HEK293 (cell line): ENCODE measurements around the gene EPB41L2.

Source experiments
- CTCF ChIA-PET: fragments of 350-600 bp; formaldehyde crosslinking; extraction: SDS; loops from one replicate; lab custom pipeline; 2021; ENCODE audit warnings: antibody characterized with exemption; lab: Yijun Ruan, JAX
- POLR2A ChIA-PET: fragments of 300-600 bp; formaldehyde crosslinking; extraction: SDS; loops from one replicate; lab custom pipeline; 2020; ENCODE audit warnings: antibody characterized with exemption, inconsistent platforms; lab: Yijun Ruan, JAX
- H3K27ac ChIP-seq: fragments of 200-500 bp; sonication (Bioruptor generic); 2 replicates; pipeline ENCODE4 v1.5.1; 2014; ENCODE audit warnings: low read depth, low read length, control low read depth, inconsistent platforms; ENCODE audit errors: extremely low read depth
- H3K36me3 ChIP-seq, 2 experiments: fragments of 200-500 bp in 1 of 2; sonication (Bioruptor generic) in 1 of 2; 1 replicate in 1 of 2; 2 replicates in 1 of 2; pipeline ENCODE4 v1.5.1; 2014 to 2017; ENCODE audit warnings: inconsistent platforms in 2 of 2, low read length in 2 of 2; ENCODE audit not compliant: control insufficient read depth in 2 of 2, insufficient read depth in 1 of 2
- H3K4me1 ChIP-seq: fragments of 200-500 bp; sonication (Bioruptor generic); 2 replicates; pipeline ENCODE4 v1.5.1; 2014; ENCODE audit warnings: mild to moderate bottlenecking, low read length, inconsistent platforms; ENCODE audit not compliant: control insufficient read depth, insufficient read depth
- H3K4me3 ChIP-seq: 2 replicates; pipeline ENCODE4 v1.5.1; 2011; ENCODE audit warnings: low read depth, mild to moderate bottlenecking, control low read depth, low read length, moderate library complexity
- H3K9me3 ChIP-seq: fragments of 200-500 bp; sonication (Bioruptor generic); 2 replicates; pipeline ENCODE4 v1.5.1; 2014; ENCODE audit warnings: low read depth, low read length, inconsistent platforms; ENCODE audit not compliant: control insufficient read depth, insufficient read depth
- FEZF1 ChIP-seq: fragments of 450-650 bp; formaldehyde crosslinking; IDR thresholded peaks from 2 replicates; pipeline ENCODE4 v1.5.1; 2016; ENCODE audit warnings: missing biosample characterization, missing genetic modification characterization
- GLI2 ChIP-seq: fragments of 450-650 bp; formaldehyde crosslinking; IDR thresholded peaks from 2 replicates; pipeline ENCODE4; 2017; ENCODE audit warnings: missing biosample characterization, missing genetic modification characterization, low read depth, borderline replicate concordance
- GLI4 ChIP-seq: fragments of 450-650 bp; formaldehyde crosslinking; IDR thresholded peaks from 2 replicates; pipeline ENCODE4 v1.5.1; 2016; ENCODE audit warnings: missing biosample characterization, missing genetic modification characterization
- HOXC10 ChIP-seq: sonication (generic); formaldehyde crosslinking; IDR thresholded peaks from 2 replicates; pipeline ENCODE4 v1.8.1; 2023; ENCODE audit warnings: mild to moderate bottlenecking, missing genetic modification reagents
- SCRT2 ChIP-seq: fragments of 450-650 bp; formaldehyde crosslinking; IDR thresholded peaks from 2 replicates; pipeline ENCODE4 v1.5.1; 2016; ENCODE audit warnings: missing biosample characterization, missing genetic modification characterization
- SETDB1 ChIP-seq: IDR thresholded peaks from one replicate; pipeline ENCODE4 v1.6.1; 2017; ENCODE audit warnings: mild to moderate bottlenecking, low read length, moderate library complexity, mixed read lengths; ENCODE audit not compliant: insufficient read length
- ZBTB1 ChIP-seq: fragments of 450-650 bp; formaldehyde crosslinking; IDR thresholded peaks from 2 replicates; pipeline ENCODE4 v1.5.1; 2016; ENCODE audit warnings: missing biosample characterization, missing genetic modification characterization
- ZBTB10 ChIP-seq: fragments of 450-650 bp; formaldehyde crosslinking; IDR thresholded peaks from 2 replicates; pipeline ENCODE4 v1.5.1; 2016; ENCODE audit warnings: missing biosample characterization, missing genetic modification characterization
- ZEB2 ChIP-seq: fragments of 450-650 bp; formaldehyde crosslinking; IDR thresholded peaks from 2 replicates; pipeline ENCODE4 v1.5.1; 2016; ENCODE audit warnings: missing biosample characterization, missing genetic modification characterization
- ZNF132 ChIP-seq: fragments of 450-650 bp; formaldehyde crosslinking; IDR thresholded peaks from 2 replicates; pipeline ENCODE4 v1.5.1; 2017; ENCODE audit warnings: missing biosample characterization, missing genetic modification characterization, borderline replicate concordance
- ZNF157 ChIP-seq: fragments of 450-650 bp; formaldehyde crosslinking; IDR thresholded peaks from 2 replicates; pipeline ENCODE4 v1.5.1; 2016; ENCODE audit warnings: missing biosample characterization, missing genetic modification characterization
- ZNF239 ChIP-seq: fragments of 450-650 bp; formaldehyde crosslinking; IDR thresholded peaks from 2 replicates; pipeline ENCODE4 v1.5.1; 2016; ENCODE audit warnings: missing biosample characterization, missing genetic modification characterization
- ZNF391 ChIP-seq: fragments of 450-650 bp; formaldehyde crosslinking; IDR thresholded peaks from 2 replicates; pipeline ENCODE4 v1.5.1; 2016; ENCODE audit warnings: low read depth, missing biosample characterization, missing genetic modification characterization, borderline replicate concordance
- ZNF404 ChIP-seq: fragments of 450-650 bp; formaldehyde crosslinking; IDR thresholded peaks from 2 replicates; pipeline ENCODE4 v1.5.1; 2017; ENCODE audit warnings: missing biosample characterization, missing genetic modification characterization
- ZNF449 ChIP-seq: fragments of 450-650 bp; formaldehyde crosslinking; IDR thresholded peaks from 2 replicates; pipeline ENCODE4 v1.5.1; 2017; ENCODE audit warnings: missing biosample characterization, mild to moderate bottlenecking, missing genetic modification characterization, moderate library complexity
- ZNF561 ChIP-seq: fragments of 450-650 bp; IDR thresholded peaks from 2 replicates; pipeline ENCODE4 v1.5.1; 2018; ENCODE audit warnings: missing biosample characterization, missing genetic modification characterization, borderline replicate concordance
- ZNF610 ChIP-seq: fragments of 450-650 bp; formaldehyde crosslinking; IDR thresholded peaks from 2 replicates; pipeline ENCODE4 v1.5.1; 2016; ENCODE audit warnings: missing biosample characterization, missing genetic modification characterization, borderline replicate concordance
- ZNF623 ChIP-seq: fragments of 450-650 bp; formaldehyde crosslinking; IDR thresholded peaks from 2 replicates; pipeline ENCODE4 v1.5.1; 2016; ENCODE audit warnings: missing biosample characterization, missing genetic modification characterization
- ZNF629 ChIP-seq: fragments of 450-650 bp; formaldehyde crosslinking; IDR thresholded peaks from 2 replicates; pipeline ENCODE4 v1.5.1; 2017; ENCODE audit warnings: missing biosample characterization, missing genetic modification characterization
- ZNF664 ChIP-seq: fragments of 450-650 bp; formaldehyde crosslinking; IDR thresholded peaks from 2 replicates; pipeline ENCODE4 v1.5.1; 2016; ENCODE audit warnings: missing biosample characterization, missing genetic modification characterization
- ZNF830 ChIP-seq: fragments of 450-650 bp; IDR thresholded peaks from 2 replicates; pipeline ENCODE4 v1.5.0; 2018; ENCODE audit warnings: missing biosample characterization, missing genetic modification characterization, low read depth, mild to moderate bottlenecking, moderate library complexity
- ZXDB ChIP-seq: fragments of 450-650 bp; formaldehyde crosslinking; IDR thresholded peaks from 2 replicates; pipeline ENCODE4 v1.5.1; 2016; ENCODE audit warnings: missing biosample characterization, missing genetic modification characterization
- TF ChIP-seq, protein P1 (sequence below): fragments of 450-650 bp; formaldehyde crosslinking; IDR thresholded peaks from 2 replicates; pipeline ENCODE4 v1.5.1; 2016; ENCODE audit warnings: missing biosample characterization, missing genetic modification characterization, borderline replicate concordance

The EPB41L2 gene

DNA sequence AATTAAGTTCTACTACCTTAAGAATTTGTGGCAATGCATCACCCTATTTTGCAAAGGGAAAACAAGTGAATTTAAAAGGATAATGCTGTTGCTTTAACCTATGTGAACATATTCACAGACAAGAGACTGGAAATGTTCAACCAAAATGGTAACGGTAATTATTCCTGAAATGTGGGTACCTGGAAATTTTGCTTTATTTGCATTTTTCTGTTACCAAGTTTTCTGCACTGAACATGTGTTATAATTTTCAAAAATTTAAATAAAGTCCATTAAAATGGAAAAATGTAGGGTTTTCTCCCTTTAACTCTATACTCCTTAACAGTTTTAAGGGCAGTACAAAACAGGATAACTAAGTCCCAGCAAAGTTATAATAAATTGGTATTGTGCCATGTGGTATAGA, 66.4 kb downstream of the EPB41L2 start (continued):
- no peak for TF ChIP-seq GLI2 (tag by site-specific recombination)

GRCh38 chr6:130995783-130996447, 67.1 kb downstream of the EPB41L2 start:
- Histone ChIP-seq H3K4me1 (peaks cover 37% of the 10 kb centered on the region), H3K9me3 (no peaks in the 10 kb centered on the region), H3K4me3 (no peak overlapping the region), H3K36me3 (no peaks in the 10 kb centered on the region), H3K27ac (no peak overlapping the region; the same call in 1 of the 2 replicates)
- CTCF ChIA-PET: interaction anchor here (0.6 kb wide), 2 partner anchors 105 to 150 kb away, joined by 3 read pairs; no protein-coding TSS in a partner anchor
- POLR2A ChIA-PET: no interaction called here
- TF ChIP-seq ZBTB10 (tag by site-specific recombination): no peak
- TF ChIP-seq ZNF629 (tag by site-specific recombination): no peak
- peak; percentile 94 for TF ChIP-seq ZNF449
- TF ChIP-seq ZNF610: no peak
- no peak for TF ChIP-seq ZNF239 (tag by site-specific recombination)
- no peak for TF ChIP-seq ZNF404 (tag by site-specific recombination)
- no peak for TF ChIP-seq ZNF391
- TF ChIP-seq ZNF623 (tag by site-specific recombination): no peak
- TF ChIP-seq ZXDB (tag by site-specific recombination): no peak
- TF ChIP-seq ZBTB1: no peak
- TF ChIP-seq ZNF132 (tag by site-specific recombination): no peak
- TF ChIP-seq HOXC10 (CRISPR knock-in tag): no peak
- TF ChIP-seq ZNF664 (tag by site-specific recombination): no peak
- TF ChIP-seq ZNF157: no peak
- no peak for TF ChIP-seq GLI4 (tag by site-specific recombination)
- TF ChIP-seq ZEB2 (tag by site-specific recombination): no peak
- no peak for TF ChIP-seq SETDB1
- TF ChIP-seq, protein P1, sequence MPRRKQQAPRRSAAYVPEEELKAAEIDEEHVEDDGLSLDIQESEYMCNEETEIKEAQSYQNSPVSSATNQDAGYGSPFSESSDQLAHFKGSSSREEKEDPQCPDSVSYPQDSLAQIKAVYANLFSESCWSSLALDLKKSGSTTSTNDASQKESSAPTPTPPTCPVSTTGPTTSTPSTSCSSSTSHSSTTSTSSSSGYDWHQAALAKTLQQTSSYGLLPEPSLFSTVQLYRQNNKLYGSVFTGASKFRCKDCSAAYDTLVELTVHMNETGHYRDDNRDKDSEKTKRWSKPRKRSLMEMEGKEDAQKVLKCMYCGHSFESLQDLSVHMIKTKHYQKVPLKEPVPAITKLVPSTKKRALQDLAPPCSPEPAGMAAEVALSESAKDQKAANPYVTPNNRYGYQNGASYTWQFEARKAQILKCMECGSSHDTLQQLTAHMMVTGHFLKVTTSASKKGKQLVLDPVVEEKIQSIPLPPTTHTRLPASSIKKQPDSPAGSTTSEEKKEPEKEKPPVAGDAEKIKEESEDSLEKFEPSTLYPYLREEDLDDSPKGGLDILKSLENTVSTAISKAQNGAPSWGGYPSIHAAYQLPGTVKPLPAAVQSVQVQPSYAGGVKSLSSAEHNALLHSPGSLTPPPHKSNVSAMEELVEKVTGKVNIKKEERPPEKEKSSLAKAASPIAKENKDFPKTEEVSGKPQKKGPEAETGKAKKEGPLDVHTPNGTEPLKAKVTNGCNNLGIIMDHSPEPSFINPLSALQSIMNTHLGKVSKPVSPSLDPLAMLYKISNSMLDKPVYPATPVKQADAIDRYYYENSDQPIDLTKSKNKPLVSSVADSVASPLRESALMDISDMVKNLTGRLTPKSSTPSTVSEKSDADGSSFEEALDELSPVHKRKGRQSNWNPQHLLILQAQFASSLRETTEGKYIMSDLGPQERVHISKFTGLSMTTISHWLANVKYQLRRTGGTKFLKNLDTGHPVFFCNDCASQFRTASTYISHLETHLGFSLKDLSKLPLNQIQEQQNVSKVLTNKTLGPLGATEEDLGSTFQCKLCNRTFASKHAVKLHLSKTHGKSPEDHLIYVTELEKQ (tag by site-specific recombination): no peak
- peak; percentile 43; the same call in 1 of the 2 replicates for TF ChIP-seq ZNF561
- TF ChIP-seq FEZF1: peak; percentile 89
- no peak for TF ChIP-seq SCRT2
- no peak for TF ChIP-seq ZNF830 (tag by site-specific recombination)
